Glutamatergic neuron (in vitro differentiated cells): Measurements from ENCODE around the gene C2CD3. TPM values are rescaled to one million over a fixed set of nuclear protein-coding genes. Genes with fewer than 3 reads are reported as not detected.

Source experiments
- DNase-seq: peaks from one replicate; pipeline ENCODE4 v3.0.0; 2022
- H3K27ac Mint-ChIP-seq: one replicate; pipeline ENCODE4 v1.8.0; 2020; ENCODE audit warnings: mild to moderate bottlenecking, mixed read lengths, inconsistent platforms; ENCODE audit not compliant: unreplicated experiment
- H3K27me3 Mint-ChIP-seq: one replicate; pipeline ENCODE4 v1.8.0; 2020; ENCODE audit warnings: mild to moderate bottlenecking, moderate library complexity, mixed read lengths, inconsistent platforms; ENCODE audit not compliant: unreplicated experiment
- H3K36me3 Mint-ChIP-seq: one replicate; pipeline ENCODE4 v1.8.0; 2020; ENCODE audit warnings: mild to moderate bottlenecking, mixed read lengths, inconsistent platforms; ENCODE audit not compliant: unreplicated experiment
- H3K4me1 Mint-ChIP-seq: one replicate; pipeline ENCODE4 v1.8.0; 2020; ENCODE audit warnings: mild to moderate bottlenecking, low read depth, mixed read lengths, inconsistent platforms; ENCODE audit not compliant: unreplicated experiment
- H3K4me3 Mint-ChIP-seq: one replicate; pipeline ENCODE4 v1.8.0; 2020; ENCODE audit warnings: mild to moderate bottlenecking, mixed read lengths, inconsistent platforms; ENCODE audit not compliant: unreplicated experiment
- H3K9me3 Mint-ChIP-seq: one replicate; pipeline ENCODE4 v1.8.0; 2020; ENCODE audit warnings: mild to moderate bottlenecking, moderate library complexity, mixed read lengths, inconsistent platforms; ENCODE audit not compliant: unreplicated experiment
- CTCF ChIP-seq: fragments of 200-600 bp; sonication (generic); IDR thresholded peaks from one replicate; pipeline ENCODE4 v1.5.0; 2021; ENCODE audit not compliant: partially characterized antibody, unreplicated experiment
- total RNA-seq: library from RNA; stranded (reverse); fragmentation: NEBNext Ultra II Directional; extraction: Animal tissue kit (Norgen Biotek cat#: 25700); gene quantifications from one replicate; pipeline ENCODE4 v1.2.1, GENCODE V29; 2021; ENCODE audit not compliant: unreplicated experiment

Gene C2CD3
- total RNA-seq, 1 donor from 2014 or later: 182 TPM

DNA sequence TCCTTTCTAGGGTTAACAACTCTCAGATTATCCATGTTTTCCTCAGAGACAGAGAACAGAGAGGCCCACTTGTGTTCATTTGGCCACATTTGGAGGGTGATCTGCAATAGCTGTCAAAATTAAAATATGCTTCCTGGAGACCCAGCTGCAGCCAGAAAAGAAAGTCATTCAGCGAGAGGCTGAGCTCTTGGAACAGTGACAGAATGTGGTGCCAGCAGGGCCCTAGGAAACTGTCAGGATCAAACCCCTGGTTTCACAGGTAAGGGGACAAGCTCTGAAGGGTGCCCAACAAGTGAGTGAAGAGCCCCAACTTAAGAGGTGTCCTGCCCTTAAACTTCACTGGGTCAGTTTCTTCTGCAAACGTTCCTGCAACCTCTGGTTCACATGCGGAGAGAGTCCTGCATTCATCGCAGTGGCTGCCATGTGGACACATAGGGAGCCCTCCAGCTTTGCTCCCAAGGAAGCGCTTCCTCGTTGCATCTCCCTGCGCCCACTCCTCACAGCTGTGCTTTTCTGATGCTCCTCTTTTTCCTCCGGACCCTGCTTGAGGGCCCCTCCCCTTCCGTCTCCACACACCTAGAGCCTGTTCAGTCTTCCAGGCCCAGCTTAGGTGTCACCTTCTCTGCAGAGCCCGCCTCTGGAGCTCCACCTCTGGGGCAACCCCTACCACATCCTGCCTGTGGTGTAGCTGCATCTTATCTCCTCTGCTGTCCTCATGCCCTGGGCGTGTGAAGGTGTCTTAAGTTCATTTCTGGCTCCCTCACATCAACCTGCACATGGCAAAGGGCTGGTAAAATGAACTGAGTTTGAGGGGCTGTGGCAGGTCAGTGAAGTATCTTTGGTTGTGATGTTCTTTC, 165.8 kb downstream of the C2CD3 start:
- Mint-ChIP-seq H3K4me1 (peaks cover 16% of the 10 kb centered on the region), H3K27ac (no peak overlapping the region), H3K27me3 (peaks cover 2% of the 10 kb centered on the region), H3K9me3 (peaks cover 3% of the 10 kb centered on the region), H3K36me3 (no peaks in the 10 kb centered on the region), H3K4me3 (no peak overlapping the region)
- TF ChIP-seq CTCF: no peak
- DNase-seq: no peak

GRCh38 chr11:74004046-74004695, 166.6 kb downstream of the C2CD3 start:
- Mint-ChIP-seq H3K36me3 (no peaks in the 10 kb centered on the region), H3K9me3 (peaks cover 3% of the 10 kb centered on the region), H3K4me1 (peaks cover 13% of the 10 kb centered on the region), H3K27me3 (peaks cover 2% of the 10 kb centered on the region), H3K27ac (no peak overlapping the region), H3K4me3 (no peak overlapping the region)
- TF ChIP-seq CTCF: no peak
- DNase-seq: no peak

DNA sequence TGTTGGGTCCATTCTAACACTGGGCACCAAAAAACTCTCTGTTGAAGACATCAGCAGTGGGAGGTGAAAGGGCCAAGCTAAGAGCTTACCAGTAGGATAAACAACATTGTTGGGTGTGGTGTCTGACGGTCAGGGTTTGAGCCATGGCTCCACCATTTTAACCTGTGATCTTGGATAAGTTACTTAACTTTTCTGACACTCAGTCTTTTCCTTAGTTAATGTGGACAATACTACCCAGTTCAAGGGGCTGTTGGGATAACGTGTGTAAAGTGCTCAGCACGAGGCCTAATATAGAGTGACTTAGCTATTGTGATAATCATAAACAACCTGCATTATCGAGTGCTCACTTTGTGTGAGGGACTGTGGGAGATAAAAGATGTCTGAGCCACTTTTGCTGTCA, 168.0 kb downstream of the C2CD3 start:
- Mint-ChIP-seq H3K4me1 (peaks cover 13% of the 10 kb centered on the region), H3K36me3 (no peaks in the 10 kb centered on the region), H3K27me3 (peaks cover 2% of the 10 kb centered on the region), H3K9me3 (peaks cover 3% of the 10 kb centered on the region), H3K4me3 (no peak overlapping the region), H3K27ac (no peak overlapping the region)
- DNase-seq: no peak
- no peak for TF ChIP-seq CTCF

GRCh38 chr11:74001822-74002286, 168.9 kb downstream of the C2CD3 start:
- Mint-ChIP-seq H3K36me3 (no peaks in the 10 kb centered on the region), H3K4me1 (peaks cover 13% of the 10 kb centered on the region), H3K4me3 (peak overlapping the region; percentile 34), H3K27ac (peak overlapping the region; percentile 83), H3K27me3 (peaks cover 2% of the 10 kb centered on the region), H3K9me3 (peaks cover 3% of the 10 kb centered on the region)
- no peak for DNase-seq
- no peak for TF ChIP-seq CTCF
